NCI-H1694 treated with DMSO at 0.1 percent for 48 hours (cell line): ENCODE results near the gene ACACB.
"Not testable (repeated sequence)": the region's sequence is repeated elsewhere in the genome, so short reads cannot be mapped to it uniquely, and the experiment has no call there.

Source experiments
- DNase-seq: peaks from one replicate; lab custom pipeline; 2025; lab: John Stamatoyannopoulos, UW

Gene ACACB

GRCh38 chr12:109140560-109140959, 24.2 kb downstream of the ACACB start:
- no peak for DNase-seq

- DNase-seq = no peak
These were observed 27.8 kb downstream of the ACACB start for GRCh38 chr12:109144224-109144623.

- not testable (repeated sequence) for DNase-seq
These were observed 30.7 kb downstream of the ACACB start for GRCh38 chr12:109147126-109147525.

GRCh38 chr12:109147954-109148353, 31.6 kb downstream of the ACACB start:
- no peak for DNase-seq

- DNase-seq = no peak
These were observed 33.8 kb downstream of the ACACB start for GRCh38 chr12:109150124-109150640.

GRCh38 chr12:109151457-109151856, 35.1 kb downstream of the ACACB start:
- no peak for DNase-seq

- no peak for DNase-seq
These were observed 37.5 kb downstream of the ACACB start for GRCh38 chr12:109153821-109154441.

- peak; percentile 50 for DNase-seq
These were observed 38.4 kb downstream of the ACACB start for GRCh38 chr12:109154451-109155438.

- DNase-seq = no peak
These were observed 39.6 kb downstream of the ACACB start for GRCh38 chr12:109156036-109156435.

- no peak for DNase-seq
These were observed 40.2 kb downstream of the ACACB start for GRCh38 chr12:109156586-109156985.

- DNase-seq = no peak
These were observed 41.6 kb downstream of the ACACB start for GRCh38 chr12:109157986-109158385.

GRCh38 chr12:109160433-109160832, 44.0 kb downstream of the ACACB start:
- DNase-seq = no peak

GRCh38 chr12:109160873-109161272, 44.5 kb downstream of the ACACB start:
- no peak for DNase-seq

GRCh38 chr12:109162551-109162950, 46.2 kb downstream of the ACACB start:
- no peak for DNase-seq

- DNase-seq = no peak
These were observed 46.8 kb downstream of the ACACB start for GRCh38 chr12:109163167-109163566.

GRCh38 chr12:109165599-109165998, 49.2 kb downstream of the ACACB start:
- no peak for DNase-seq

GRCh38 chr12:109166371-109166770, 50.0 kb downstream of the ACACB start:
- no peak for DNase-seq

GRCh38 chr12:109167781-109168180, 51.4 kb downstream of the ACACB start:
- no peak for DNase-seq

- DNase-seq = no peak
These were observed 52.9 kb downstream of the ACACB start for GRCh38 chr12:109169262-109169661.

GRCh38 chr12:109169686-109170085, 53.3 kb downstream of the ACACB start:
- no peak for DNase-seq

- DNase-seq = no peak
These were observed 53.9 kb downstream of the ACACB start for GRCh38 chr12:109170324-109170723.

GRCh38 chr12:109172787-109173186, 56.4 kb downstream of the ACACB start:
- not testable (repeated sequence) for DNase-seq
